Measurements from ENCODE around the gene NKIRAS1. TPM values are rescaled to one million over a fixed set of nuclear protein-coding genes. Genes with fewer than 3 reads are reported as not detected.
A peak's percentile ranks its signal among the peaks of the same experiment; 100 is the strongest.

Gene NKIRAS1
- polyA plus RNA-seq, 3 donors: 0.69 to 2.0 (median 1.9) TPM

GRCh38 chr3:23867838-23868237 lies 49.0 kb downstream of the NKIRAS1 start:
- TF ChIP-seq CTCF (IDR thresholded peaks at IDR 0.05): no peak
- Histone ChIP-seq H4K20me1 (ENCODE audit: insufficient read depth, low read length) (peaks cover 74% of the 10 kb centered on the region), H3K27me3 (ENCODE audit: control insufficient read depth in 2 of 2, insufficient read depth in 2 of 2, low read length in 2 of 2) (no peaks in the 10 kb centered on the region), H3K9ac (ENCODE audit: insufficient read depth, low read length, poor library complexity, severe bottlenecking) (no peak overlapping the region), H3K36me3 (replicated peaks in 1 of 2; ENCODE audit: control insufficient read depth in 1 of 2, insufficient read depth in 2 of 2, low read length in 2 of 2) (peaks cover 0 to 14% of the 10 kb centered on the region in 2 donors), H3K79me2 (ENCODE audit: insufficient read depth, low read length) (peaks cover 48% of the 10 kb centered on the region), H2AFZ (ENCODE audit: insufficient read depth, low read depth, low read length, poor library complexity, severe bottlenecking) (no peak overlapping the region), H3K4me2 (replicated peaks; ENCODE audit: extremely low read depth, low read length, poor library complexity, severe bottlenecking) (no peak overlapping the region), H3K4me3 (replicated peaks in 1 of 3; ENCODE audit: low read depth in 2 of 3, low read length in 3 of 3) (no peak overlapping the region), H3K9me3 (replicated peaks in 1 of 2; ENCODE audit: control insufficient read depth in 1 of 2, insufficient read depth in 1 of 2, low read length in 2 of 2) (no peaks in the 10 kb centered on the region), H3K27ac (ENCODE audit: low read depth in 1 of 2, low read length in 2 of 2) (no peak overlapping the region), H3K4me1 (ENCODE audit: control insufficient read depth in 1 of 2, insufficient read depth in 2 of 2, low read length in 2 of 2) (no peaks in the 10 kb centered on the region)
- no CpG with 5 or more reads among the region's 1 CpG for WGBS (ENCODE audit: insufficient coverage)
- Mint-ChIP-seq H3K27me3 (ENCODE audit: low read depth in 3 of 3) (no peaks in the 10 kb centered on the region), H3K36me3 (peaks cover 11 to 13% of the 10 kb centered on the region in 2 donors), H3K9me3 (peaks cover 0 to 3% (median 0%) of the 10 kb centered on the region in 7 donors), H3K27ac (peak overlapping the region in 1 of 7 donors; percentile 30), H3K4me3 (no peak overlapping the region), H3K4me1 (peaks cover 8% of the 10 kb centered on the region)
- intact Hi-C loops (cut with micrococcal nuclease): no loop called here
- no peak for DNase-seq

GRCh38 chr3:23867400-23867799 lies 49.4 kb downstream of the NKIRAS1 start:
- Mint-ChIP-seq H3K27ac (no peak overlapping the region), H3K36me3 (peaks cover 13 to 14% of the 10 kb centered on the region in 2 donors), H3K27me3 (ENCODE audit: low read depth in 3 of 3) (no peaks in the 10 kb centered on the region), H3K9me3 (peaks cover 0 to 3% (median 0%) of the 10 kb centered on the region in 7 donors), H3K4me3 (no peak overlapping the region), H3K4me1 (peaks cover 8% of the 10 kb centered on the region)
- no peak overlapping the region for H3K27ac ChIP-seq (ENCODE audit: low read depth in 1 of 2, low read length in 2 of 2)
- peaks cover 77% of the 10 kb centered on the region for H4K20me1 ChIP-seq (ENCODE audit: insufficient read depth, low read length)
- WGBS (ENCODE audit: insufficient coverage): no CpG with 5 or more reads among the region's 1 CpG
- H3K9ac ChIP-seq (ENCODE audit: insufficient read depth, low read length, poor library complexity, severe bottlenecking): no peak overlapping the region
- TF ChIP-seq CTCF (IDR thresholded peaks at IDR 0.05): no peak
- no peak overlapping the region for H3K4me2 ChIP-seq (replicated peaks; ENCODE audit: extremely low read depth, low read length, poor library complexity, severe bottlenecking)
- peaks cover 0 to 14% of the 10 kb centered on the region in 2 donors for H3K36me3 ChIP-seq (replicated peaks in 1 of 2; ENCODE audit: control insufficient read depth in 1 of 2, insufficient read depth in 2 of 2, low read length in 2 of 2)
- no peaks in the 10 kb centered on the region for H3K27me3 ChIP-seq (ENCODE audit: control insufficient read depth in 2 of 2, insufficient read depth in 2 of 2, low read length in 2 of 2)
- intact Hi-C loops (cut with micrococcal nuclease): no loop called here
- no peak overlapping the region for H2AFZ ChIP-seq (ENCODE audit: insufficient read depth, low read depth, low read length, poor library complexity, severe bottlenecking)
- H3K79me2 ChIP-seq (ENCODE audit: insufficient read depth, low read length): peaks cover 52% of the 10 kb centered on the region
- H3K9me3 ChIP-seq (replicated peaks in 1 of 2; ENCODE audit: control insufficient read depth in 1 of 2, insufficient read depth in 1 of 2, low read length in 2 of 2): no peaks in the 10 kb centered on the region
- H3K4me3 ChIP-seq (replicated peaks in 1 of 3; ENCODE audit: low read depth in 2 of 3, low read length in 3 of 3): no peak overlapping the region
- H3K4me1 ChIP-seq (ENCODE audit: control insufficient read depth in 1 of 2, insufficient read depth in 2 of 2, low read length in 2 of 2): no peaks in the 10 kb centered on the region
- no peak for DNase-seq

All from CD14-positive monocyte (primary cell).